Measurements from ENCODE around the gene ARHGAP6.

DNA sequence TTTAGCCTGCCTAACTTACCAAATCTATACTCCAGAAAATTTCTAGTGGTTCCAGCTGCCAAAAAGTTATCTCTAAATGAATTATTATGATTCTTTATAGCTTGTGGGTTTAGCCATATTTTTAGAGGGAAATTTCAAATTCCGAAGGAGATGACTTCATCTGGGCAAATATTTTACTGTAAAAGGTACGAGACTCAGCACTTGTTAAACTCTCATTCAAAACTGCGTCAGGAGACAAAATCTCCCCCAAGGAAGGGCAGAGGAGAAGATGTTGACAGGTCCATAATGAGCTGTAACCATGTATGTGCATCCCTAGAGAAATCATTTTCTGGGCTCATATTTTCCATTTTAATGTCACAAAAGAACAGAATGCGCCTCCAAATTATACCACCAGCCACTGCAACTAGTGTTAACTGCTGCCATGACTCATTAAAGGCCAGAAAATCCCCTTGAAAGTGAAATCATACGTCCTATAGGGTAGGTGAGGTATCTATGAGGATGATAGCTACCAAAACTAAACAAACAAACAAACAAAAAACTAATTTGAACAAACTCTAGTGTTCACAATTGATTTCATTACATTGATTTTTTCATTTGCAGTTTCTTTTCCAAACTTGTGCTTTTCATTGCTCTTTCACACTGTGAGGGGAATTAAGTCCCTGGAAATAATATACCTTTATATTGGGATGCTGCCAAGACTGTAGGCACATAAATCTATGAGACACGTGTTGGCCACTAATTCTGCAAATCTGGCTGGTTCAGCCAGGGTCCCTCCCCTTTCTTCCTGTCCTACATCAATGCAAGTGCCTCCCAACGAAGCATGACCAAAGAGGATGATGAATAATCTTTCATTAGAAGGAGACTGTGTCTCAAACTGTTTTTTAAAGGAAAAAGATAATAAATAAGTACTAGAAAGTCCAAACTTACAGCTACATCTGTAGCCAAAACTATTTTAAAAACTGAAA, 85.8 kb downstream of the ARHGAP6 start:
- TF ChIP-seq ZC3H10 (CRISPR knock-in tag; IDR thresholded peaks at IDR 0.05) = no peak
- TF ChIP-seq, protein P1, sequence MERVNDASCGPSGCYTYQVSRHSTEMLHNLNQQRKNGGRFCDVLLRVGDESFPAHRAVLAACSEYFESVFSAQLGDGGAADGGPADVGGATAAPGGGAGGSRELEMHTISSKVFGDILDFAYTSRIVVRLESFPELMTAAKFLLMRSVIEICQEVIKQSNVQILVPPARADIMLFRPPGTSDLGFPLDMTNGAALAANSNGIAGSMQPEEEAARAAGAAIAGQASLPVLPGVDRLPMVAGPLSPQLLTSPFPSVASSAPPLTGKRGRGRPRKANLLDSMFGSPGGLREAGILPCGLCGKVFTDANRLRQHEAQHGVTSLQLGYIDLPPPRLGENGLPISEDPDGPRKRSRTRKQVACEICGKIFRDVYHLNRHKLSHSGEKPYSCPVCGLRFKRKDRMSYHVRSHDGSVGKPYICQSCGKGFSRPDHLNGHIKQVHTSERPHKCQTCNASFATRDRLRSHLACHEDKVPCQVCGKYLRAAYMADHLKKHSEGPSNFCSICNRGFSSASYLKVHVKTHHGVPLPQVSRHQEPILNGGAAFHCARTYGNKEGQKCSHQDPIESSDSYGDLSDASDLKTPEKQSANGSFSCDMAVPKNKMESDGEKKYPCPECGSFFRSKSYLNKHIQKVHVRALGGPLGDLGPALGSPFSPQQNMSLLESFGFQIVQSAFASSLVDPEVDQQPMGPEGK (CRISPR knock-in tag; IDR thresholded peaks at IDR 0.05; ENCODE audit: borderline replicate concordance) = no peak
- TF ChIP-seq TOX (CRISPR knock-in tag; IDR thresholded peaks at IDR 0.05; ENCODE audit: borderline replicate concordance) = no peak
- no peak for TF ChIP-seq RARB (CRISPR knock-in tag; IDR thresholded peaks at IDR 0.05)
- TF ChIP-seq ZNF565 (CRISPR knock-in tag; conservative IDR thresholded peaks at IDR 0.05; ENCODE audit: low read depth) = no peak
- no peak for TF ChIP-seq ARNTL (CRISPR knock-in tag; IDR thresholded peaks at IDR 0.05; ENCODE audit: borderline replicate concordance, low read depth)
- no peak for TF ChIP-seq ESRRG (CRISPR knock-in tag; IDR thresholded peaks at IDR 0.05)
- no peak for TF ChIP-seq TSHZ2 (CRISPR knock-in tag; IDR thresholded peaks at IDR 0.05)
- TF ChIP-seq TCF4 (CRISPR knock-in tag; IDR thresholded peaks at IDR 0.05; ENCODE audit: borderline replicate concordance) = no peak
- TF ChIP-seq OSR1 (CRISPR knock-in tag; IDR thresholded peaks at IDR 0.05) = no peak
- no peak for TF ChIP-seq ZFP30 (CRISPR knock-in tag; IDR thresholded peaks at IDR 0.05)
- TF ChIP-seq SNAI2 (CRISPR knock-in tag; IDR thresholded peaks at IDR 0.05) = no peak
